DOHH2 (cell line): ENCODE data around the gene STAU1.

Experiments used
- EZH2phosphoT487 ChIP-seq: fragments of 200-600 bp; sonication (generic); IDR thresholded peaks from 2 replicates; pipeline ENCODE4 v1.6.1; 2017; ENCODE audit warnings: borderline replicate concordance, mild to moderate bottlenecking, antibody characterized with exemption, low read length, moderate library complexity, mixed read lengths
- TF ChIP-seq, protein P1 (sequence below): fragments of 200-600 bp; sonication (generic); IDR thresholded peaks from one replicate; pipeline ENCODE4 v1.5.1; 2014; ENCODE audit warnings: antibody characterized with exemption, mild to moderate bottlenecking, low read depth, low read length; ENCODE audit not compliant: poor library complexity, severe bottlenecking

GRCh38 chr20:49236301-49236700 is 48.2 kb upstream of the STAU1 start:
- no peak for TF ChIP-seq EZH2phosphoT487
- TF ChIP-seq, protein P1, sequence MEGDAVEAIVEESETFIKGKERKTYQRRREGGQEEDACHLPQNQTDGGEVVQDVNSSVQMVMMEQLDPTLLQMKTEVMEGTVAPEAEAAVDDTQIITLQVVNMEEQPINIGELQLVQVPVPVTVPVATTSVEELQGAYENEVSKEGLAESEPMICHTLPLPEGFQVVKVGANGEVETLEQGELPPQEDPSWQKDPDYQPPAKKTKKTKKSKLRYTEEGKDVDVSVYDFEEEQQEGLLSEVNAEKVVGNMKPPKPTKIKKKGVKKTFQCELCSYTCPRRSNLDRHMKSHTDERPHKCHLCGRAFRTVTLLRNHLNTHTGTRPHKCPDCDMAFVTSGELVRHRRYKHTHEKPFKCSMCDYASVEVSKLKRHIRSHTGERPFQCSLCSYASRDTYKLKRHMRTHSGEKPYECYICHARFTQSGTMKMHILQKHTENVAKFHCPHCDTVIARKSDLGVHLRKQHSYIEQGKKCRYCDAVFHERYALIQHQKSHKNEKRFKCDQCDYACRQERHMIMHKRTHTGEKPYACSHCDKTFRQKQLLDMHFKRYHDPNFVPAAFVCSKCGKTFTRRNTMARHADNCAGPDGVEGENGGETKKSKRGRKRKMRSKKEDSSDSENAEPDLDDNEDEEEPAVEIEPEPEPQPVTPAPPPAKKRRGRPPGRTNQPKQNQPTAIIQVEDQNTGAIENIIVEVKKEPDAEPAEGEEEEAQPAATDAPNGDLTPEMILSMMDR = no peak
